GM10248 (cell line): ENCODE results near the gene DAW1.

ENCODE experiments used
- CTCF ChIA-PET: fragments of 300-600 bp; sonication (Branson Sonifier 250); formaldehyde crosslinking; extraction: SDS; loops from one replicate; lab custom pipeline; 2021; ENCODE audit warnings: antibody characterized with exemption; lab: Yijun Ruan, JAX
- POLR2A ChIA-PET: fragments of 350-650 bp; sonication (Branson Sonifier 250); formaldehyde crosslinking; extraction: SDS; loops from one replicate; lab custom pipeline; 2020; ENCODE audit warnings: antibody characterized with exemption; lab: Yijun Ruan, JAX
- DNase-seq: peaks from one replicate; pipeline ENCODE4 v3.0.0; 2012; ENCODE audit errors: extremely low spot score
- TF ChIP-seq, protein P1 (sequence below): IDR thresholded peaks from 2 replicates; pipeline ENCODE4 v1.5.1; 2012; ENCODE audit warnings: mild to moderate bottlenecking, low read depth; ENCODE audit errors: extremely low read depth, missing control alignments, control extremely low read depth

The DAW1 gene

DNA sequence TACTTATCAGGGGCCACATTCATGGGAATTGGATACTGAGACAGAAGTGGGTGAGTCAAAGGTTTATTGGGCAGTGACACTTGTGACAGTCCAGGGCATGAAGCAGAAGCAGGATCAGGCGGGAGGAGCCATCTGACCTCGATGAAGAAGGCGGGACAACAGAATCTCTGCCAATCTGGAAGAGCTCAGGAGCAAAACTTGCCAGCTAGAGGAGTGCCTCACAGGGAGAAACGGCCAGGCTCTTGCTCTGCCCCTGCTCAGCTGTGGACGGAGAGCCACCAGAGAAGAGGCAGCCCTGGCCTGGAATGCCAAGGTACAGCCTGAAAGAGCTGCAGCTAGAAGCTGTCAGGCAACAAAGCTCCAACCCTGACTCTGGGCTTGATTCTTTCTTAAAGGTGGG, 16.9 kb downstream of the DAW1 start:
- POLR2A ChIA-PET = no interaction called here
- TF ChIP-seq, protein P1, sequence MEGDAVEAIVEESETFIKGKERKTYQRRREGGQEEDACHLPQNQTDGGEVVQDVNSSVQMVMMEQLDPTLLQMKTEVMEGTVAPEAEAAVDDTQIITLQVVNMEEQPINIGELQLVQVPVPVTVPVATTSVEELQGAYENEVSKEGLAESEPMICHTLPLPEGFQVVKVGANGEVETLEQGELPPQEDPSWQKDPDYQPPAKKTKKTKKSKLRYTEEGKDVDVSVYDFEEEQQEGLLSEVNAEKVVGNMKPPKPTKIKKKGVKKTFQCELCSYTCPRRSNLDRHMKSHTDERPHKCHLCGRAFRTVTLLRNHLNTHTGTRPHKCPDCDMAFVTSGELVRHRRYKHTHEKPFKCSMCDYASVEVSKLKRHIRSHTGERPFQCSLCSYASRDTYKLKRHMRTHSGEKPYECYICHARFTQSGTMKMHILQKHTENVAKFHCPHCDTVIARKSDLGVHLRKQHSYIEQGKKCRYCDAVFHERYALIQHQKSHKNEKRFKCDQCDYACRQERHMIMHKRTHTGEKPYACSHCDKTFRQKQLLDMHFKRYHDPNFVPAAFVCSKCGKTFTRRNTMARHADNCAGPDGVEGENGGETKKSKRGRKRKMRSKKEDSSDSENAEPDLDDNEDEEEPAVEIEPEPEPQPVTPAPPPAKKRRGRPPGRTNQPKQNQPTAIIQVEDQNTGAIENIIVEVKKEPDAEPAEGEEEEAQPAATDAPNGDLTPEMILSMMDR = no peak
- DNase-seq = no peak
- CTCF ChIA-PET = interaction anchor here (1.4 to 3.6 kb wide), 6 partner anchors 8 to 230 kb away, joined by 4 to 22 read pairs (median 6); partner anchors contain the start of gene DAW1

DNA sequence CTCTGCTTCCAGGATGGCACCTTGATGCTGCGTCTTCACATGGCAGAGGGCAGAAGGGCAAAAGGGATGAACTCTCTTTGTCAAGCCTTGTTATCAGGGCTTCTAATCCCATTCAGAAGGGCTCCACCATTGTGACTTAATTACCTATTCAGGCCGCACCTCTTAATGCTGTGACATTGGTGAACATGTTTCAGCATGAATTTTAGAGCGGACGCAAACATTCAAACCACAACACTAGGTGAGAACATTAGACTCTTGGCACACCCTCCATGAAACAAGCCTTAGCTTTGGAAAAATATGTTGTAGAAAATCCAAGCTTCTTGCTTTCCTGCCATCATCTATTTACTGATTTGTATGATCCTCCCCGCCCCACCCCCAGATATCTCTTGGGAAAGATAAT, 17.9 kb downstream of the DAW1 start:
- no peak for DNase-seq
- CTCF ChIA-PET = interaction anchor here (0.8 to 3.6 kb wide), 11 partner anchors 10 to 1384 kb away, joined by 3 to 27 read pairs (median 5); no protein-coding TSS in a partner anchor
- TF ChIP-seq, protein P1 = no peak
- POLR2A ChIA-PET = no interaction called here

DNA sequence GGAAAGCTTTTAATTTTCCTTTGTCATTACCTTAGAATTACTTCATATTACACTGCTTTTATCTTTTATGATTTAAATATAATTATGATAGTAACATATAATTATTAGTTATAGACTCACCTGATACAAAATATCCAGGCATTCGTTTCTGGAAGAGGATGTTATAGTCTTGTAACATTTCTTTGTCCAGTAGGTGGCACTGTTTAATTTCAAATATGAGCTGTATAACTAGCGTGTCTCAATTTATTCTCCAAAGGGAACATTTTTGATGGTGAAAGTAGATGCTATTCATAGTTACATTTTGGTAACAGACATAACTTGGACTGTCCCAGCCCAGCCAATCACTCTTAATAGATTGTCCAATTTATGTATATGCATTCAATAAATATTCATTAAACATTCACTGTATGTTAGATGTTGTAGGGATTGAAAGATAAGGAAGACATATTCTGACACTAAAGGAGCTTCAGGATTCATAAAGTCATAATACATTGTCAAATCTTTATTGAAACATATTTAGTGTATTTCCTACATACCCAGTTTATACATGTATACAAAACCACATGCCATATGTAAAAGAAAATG, 19.2 kb downstream of the DAW1 start:
- POLR2A ChIA-PET = no interaction called here
- CTCF ChIA-PET = interaction anchor here (0.7 to 3.6 kb wide), 33 partner anchors 9 to 1697 kb away, joined by 3 to 27 read pairs (median 4); no protein-coding TSS in a partner anchor
- TF ChIP-seq, protein P1 = peak; percentile 57
- peak; percentile 34 for DNase-seq

DNA sequence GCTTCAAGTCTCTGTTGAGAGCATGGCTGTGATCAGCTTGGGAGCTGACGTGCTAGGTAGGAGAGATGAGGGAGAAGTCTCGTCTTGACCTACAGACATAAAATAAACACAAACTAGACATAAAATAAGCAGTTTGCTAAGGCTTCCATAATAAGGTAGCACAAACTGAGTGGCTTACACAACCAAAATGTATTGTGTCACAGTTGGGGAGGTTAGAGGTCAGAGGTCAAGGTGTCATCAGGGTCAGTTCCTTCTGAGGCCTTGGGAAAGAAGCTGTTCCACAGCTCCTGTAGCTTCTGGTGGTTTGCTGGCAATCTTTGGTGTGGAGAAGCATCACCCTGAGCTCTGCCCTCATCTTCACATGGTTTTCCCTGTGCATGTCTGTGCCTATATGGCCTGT, 20.2 kb downstream of the DAW1 start:
- POLR2A ChIA-PET = no interaction called here
- CTCF ChIA-PET = interaction anchor here (1.0 to 3.5 kb wide), 8 partner anchors 8 to 1382 kb away, joined by 3 to 27 read pairs (median 6); no protein-coding TSS in a partner anchor
- no peak for DNase-seq
- TF ChIP-seq, protein P1 = no peak

DNA sequence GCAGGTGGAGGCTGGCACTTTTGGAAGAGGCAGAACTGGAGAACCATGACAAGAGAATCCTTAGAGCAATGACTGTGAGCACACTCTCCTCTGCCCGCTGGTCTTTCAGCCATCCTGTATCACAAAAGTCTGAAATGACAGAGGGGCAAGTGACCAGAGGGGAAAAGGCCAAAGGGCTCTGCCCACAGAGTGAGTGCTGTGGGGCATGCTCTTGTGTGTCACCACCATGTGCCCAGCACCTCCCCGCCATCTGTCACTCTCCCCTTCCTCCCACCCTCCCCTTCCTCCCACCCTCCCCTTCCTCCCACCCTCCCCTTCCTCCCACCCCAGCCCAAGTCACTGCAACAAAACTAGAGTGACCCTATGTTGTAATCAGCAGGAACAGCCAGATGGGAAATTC, 31.9 kb downstream of the DAW1 start:
- CTCF ChIA-PET = interaction anchor here (1.4 to 1.6 kb wide), 2 partner anchors 11 to 13 kb away, joined by 3 to 4 read pairs; no protein-coding TSS in a partner anchor
- DNase-seq = no peak
- POLR2A ChIA-PET = no interaction called here
- TF ChIP-seq, protein P1 = no peak

DNA sequence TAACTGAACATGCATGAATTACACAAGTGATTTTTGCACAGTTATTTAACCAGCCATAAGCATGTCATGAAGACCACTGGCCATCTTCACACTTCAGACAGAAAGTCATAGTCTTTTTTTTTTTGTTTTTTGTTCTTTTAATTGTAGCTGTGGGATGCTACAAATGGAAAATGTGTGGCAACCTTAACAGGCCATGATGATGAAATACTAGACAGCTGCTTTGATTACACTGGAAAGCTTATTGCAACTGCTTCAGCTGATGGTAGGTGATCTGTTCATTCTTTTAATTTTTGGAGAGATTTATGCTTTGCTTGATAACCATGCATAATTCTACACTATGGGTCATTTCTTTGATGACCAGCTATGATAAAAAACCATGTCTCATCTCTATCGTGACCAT, 35.6 kb downstream of the DAW1 start:
- TF ChIP-seq, protein P1 = no peak
- DNase-seq = no peak
- POLR2A ChIA-PET = no interaction called here
- CTCF ChIA-PET = interaction anchor here (2.0 kb wide), 1 partner anchor 16 kb away, joined by 5 read pairs; no protein-coding TSS in a partner anchor
